SK-N-MC (cell line): ENCODE data around the gene REG3A.

Source experiments
- EZH2 ChIP-seq: fragments of 200-600 bp; sonication (generic); IDR thresholded peaks from one replicate; pipeline ENCODE4 v1.6.1; 2017; ENCODE audit warnings: antibody characterized with exemption
- POLR2AphosphoS5 ChIP-seq: IDR thresholded peaks from 2 replicates; pipeline ENCODE4 v1.6.1; 2012; ENCODE audit warnings: mild to moderate bottlenecking, low read depth, low read length, borderline replicate concordance

- TF ChIP-seq EZH2 (no peak), POLR2AphosphoS5 (no peak)
Measured at GRCh38 chr2:79112269-79112668, 47.3 kb downstream of the REG3A start.
